HG03135 (cell line): ENCODE results near the gene MDFIC.

Source experiments
- ATAC-seq: cut with Tn5 transposase; IDR thresholded peaks from one replicate; pipeline ENCODE4 v1.9.1; 2021; ENCODE audit warnings: mild to moderate bottlenecking, moderate library complexity; ENCODE audit not compliant: unreplicated experiment

The MDFIC gene

GRCh38 chr7:114924038-114924712, 2.3 kb downstream of the MDFIC start:
- no peak for ATAC-seq

GRCh38 chr7:114925434-114925833, 3.5 kb downstream of the MDFIC start:
- ATAC-seq: no peak

GRCh38 chr7:114928060-114928459, 6.2 kb downstream of the MDFIC start:
- no peak for ATAC-seq

DNA sequence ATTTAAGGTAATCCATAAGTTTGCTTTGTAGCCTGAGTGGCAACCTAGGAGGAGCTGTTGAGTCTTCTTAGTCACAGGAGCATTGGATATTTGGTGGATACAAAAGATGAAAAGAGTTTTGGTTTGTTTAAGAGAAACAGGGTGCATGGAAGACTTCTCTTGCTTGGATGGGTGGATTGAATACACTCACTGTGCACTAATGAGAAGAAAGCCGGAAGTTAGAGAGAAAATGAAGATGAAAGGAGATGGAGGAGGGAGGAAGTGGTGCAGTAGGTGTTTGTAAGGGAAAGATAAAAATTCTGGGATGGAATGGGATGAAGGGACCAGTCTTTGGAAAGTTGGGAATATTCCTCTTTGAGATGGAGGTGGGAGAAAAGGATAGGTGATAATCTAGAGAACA, 7.7 kb downstream of the MDFIC start:
- no peak for ATAC-seq

DNA sequence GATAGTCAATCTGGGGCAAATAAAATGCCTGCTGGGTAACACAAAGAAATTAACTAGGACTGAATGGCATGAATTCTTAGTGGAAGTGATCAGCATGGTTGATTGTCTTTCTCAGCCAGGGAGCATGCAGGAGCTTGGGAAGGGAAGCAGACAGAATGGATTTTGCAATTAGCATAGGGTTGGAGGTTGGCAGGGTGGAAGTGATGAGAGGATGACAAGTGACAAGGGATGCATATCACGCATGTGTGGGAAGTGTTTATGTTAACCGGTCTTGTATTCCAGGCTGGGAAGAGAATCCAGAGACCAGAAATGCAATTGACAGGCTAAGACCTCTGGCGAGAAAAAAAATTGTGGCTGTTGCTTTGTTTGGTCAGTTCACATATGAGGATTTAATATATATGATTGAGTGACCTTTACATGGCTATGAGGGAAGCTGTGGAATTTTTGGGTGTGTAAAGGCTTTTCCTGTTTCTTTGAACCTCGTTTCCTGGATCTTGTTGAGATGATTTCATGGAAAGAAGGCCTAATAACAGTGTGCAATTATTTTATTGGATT, 8.3 kb downstream of the MDFIC start:
- no peak for ATAC-seq

DNA sequence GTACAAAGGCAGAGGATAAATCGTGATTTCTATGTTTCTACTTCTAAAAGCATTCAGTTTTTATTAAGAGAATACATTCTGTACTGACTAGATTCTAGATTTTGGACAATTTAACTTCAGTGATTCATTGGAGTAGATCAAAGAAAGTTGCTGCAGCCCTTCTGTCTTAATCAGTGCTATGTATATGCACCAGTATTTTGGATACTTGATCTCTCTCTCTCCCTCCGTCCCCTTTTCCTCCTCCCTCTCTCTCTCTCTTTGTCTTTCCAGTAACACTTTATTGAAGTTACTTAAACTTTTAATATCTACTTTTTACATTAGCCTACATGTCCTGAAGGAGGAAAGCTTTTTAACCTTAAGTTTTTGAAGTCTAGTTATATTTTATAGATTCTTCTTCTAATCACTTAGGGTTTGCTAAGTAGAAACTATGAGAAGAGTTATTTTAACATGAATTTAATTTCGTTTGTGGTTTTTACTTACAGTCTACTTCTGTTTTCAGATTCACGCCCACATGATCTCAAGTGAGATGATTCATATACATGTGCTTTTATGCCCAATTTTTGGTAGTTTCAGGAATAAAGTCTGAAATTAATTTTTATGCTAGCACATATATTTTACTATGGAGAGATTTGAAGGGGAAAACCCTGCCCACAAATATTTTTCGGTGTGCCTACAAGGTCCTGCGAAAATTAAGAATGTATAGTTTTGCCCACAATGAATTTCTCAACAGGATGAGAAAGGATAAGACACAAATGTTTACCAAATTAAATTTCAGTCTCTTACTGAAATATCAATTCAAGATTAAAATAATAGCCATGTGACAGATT, 9.1 kb downstream of the MDFIC start:
- ATAC-seq: peak; percentile 44

GRCh38 chr7:114931656-114932011, 9.7 kb downstream of the MDFIC start:
- ATAC-seq: peak; percentile 70

GRCh38 chr7:114932991-114933390, 11.1 kb downstream of the MDFIC start:
- ATAC-seq: no peak

DNA sequence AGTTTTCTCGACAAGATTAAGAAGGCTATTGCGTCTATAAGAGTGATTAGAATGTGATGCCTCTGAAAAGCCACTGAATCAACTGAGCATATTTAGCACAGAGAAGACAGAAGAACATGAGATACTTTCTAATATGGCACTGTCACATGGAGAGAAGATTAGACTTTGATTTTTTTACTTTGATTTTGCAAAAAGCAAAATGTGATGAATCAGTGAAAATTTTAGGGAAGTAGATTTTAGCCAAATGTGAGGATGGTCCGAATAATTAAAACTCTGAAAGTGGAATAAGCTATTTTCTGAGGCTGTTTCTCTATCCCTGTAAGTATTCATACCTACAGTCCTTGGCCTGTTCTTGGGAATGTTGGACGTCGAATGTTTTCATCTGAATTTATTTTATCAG, 11.8 kb downstream of the MDFIC start:
- no peak for ATAC-seq

DNA sequence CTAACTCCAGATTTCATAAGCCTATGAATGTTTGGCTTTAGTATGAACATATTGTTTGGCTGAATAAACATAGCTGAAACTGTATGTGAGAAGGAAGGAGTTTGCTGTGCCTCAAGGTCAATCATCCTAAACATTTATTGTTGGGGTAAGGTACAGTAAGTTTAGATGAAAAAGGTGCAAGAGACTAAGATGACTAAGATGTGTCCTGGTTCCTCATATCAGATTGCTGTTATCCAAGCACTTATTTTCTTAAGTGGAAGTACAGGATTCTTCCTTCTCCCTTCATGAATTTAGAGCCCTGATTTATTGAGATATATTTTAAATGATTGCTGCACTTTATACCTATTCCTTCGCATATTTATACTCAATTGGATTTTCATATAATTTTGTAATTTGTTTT, 12.2 kb downstream of the MDFIC start:
- no peak for ATAC-seq

DNA sequence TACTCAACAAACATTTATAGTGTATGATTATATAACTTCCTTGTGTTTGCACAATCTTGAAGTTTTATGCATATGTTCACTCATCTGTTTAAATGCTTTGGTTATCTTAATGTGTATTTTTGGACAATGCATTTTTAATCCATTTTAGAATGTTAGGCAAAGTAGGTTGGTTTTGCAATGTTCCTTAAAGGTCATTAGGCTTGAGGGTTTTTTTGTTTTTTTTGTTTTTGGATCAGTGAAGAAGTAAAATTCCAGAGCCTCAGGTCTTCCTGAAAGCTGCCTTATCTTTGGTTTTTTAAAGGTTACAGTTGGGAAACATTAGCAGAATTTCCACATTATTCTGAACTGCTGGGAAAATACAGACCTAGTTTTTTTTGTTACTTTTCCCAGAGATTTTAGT, 12.8 kb downstream of the MDFIC start:
- ATAC-seq: no peak

DNA sequence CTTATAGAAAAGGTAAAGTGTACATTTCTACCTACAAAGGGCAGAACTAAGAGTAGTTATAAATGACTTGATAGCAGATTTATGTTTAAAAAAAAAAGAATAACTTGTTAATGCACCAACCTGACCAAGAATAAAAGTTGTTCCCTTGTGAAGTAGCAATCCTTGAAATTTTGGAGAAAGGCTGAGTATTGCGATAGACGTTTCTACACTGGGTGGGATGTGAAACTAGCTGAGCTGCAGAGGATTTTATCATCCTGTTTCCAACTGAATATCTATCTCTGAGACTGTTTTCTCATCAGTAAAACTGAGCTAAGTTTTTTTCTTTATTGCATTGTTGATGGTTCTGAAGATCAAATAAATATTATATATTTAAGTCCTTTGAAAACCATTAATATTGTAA, 14.6 kb downstream of the MDFIC start:
- no peak for ATAC-seq

- no peak for ATAC-seq
Measured at GRCh38 chr7:114937446-114937845, 15.6 kb downstream of the MDFIC start.

GRCh38 chr7:114938785-114939184, 16.9 kb downstream of the MDFIC start:
- ATAC-seq: no peak

DNA sequence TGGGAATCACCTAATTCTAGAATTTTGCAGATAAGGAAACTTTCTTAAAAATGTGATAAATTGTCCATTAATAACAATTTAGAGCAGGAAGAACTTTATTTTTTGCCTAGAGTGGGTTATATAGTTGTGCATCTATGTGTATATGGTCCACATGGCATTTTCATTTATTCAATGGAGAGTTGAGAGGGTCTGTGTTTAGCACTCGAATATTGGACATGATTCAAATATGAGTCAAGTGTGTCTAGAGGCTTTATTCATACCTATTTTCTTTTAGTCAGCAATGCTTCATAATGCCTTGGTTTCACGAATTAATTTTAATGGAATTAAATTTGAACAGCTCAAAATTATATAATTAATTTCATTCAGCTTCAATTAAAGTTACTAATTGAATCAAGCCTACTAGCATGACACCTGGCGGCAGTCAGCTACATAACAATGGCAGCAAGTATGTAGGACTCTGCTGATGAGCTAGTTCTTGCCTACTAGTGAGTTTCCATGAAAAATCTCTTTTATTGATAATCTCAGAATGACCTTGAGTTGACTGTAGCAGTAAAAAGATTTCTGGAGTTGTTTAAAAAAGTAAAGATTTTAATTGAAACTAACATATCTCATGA, 17.7 kb downstream of the MDFIC start:
- no peak for ATAC-seq

- no peak for ATAC-seq
Measured at GRCh38 chr7:114940220-114940619, 18.3 kb downstream of the MDFIC start.

- no peak for ATAC-seq
Measured at GRCh38 chr7:114941692-114942091, 19.8 kb downstream of the MDFIC start.

- peak; percentile 55 for ATAC-seq
Measured at GRCh38 chr7:114942446-114943175, 20.7 kb downstream of the MDFIC start.

DNA sequence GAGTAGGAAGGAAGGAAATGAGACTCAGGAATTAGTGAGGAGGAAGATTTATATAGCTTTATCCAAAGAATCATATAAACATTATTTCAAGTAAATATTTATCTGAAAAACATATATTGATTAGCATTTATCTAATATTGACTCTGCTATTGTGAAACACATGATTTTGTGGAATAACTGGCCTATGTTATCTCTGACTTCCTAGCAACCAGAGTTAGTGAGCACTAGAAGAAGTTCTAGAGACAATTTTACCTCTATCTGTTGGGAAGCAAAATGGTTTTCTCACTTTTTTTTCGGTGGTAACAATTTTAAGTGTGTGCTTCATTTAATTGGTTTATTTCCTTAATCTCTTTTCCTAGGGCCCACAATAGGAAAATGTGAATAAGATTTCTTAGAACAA, 21.6 kb downstream of the MDFIC start:
- ATAC-seq: no peak

DNA sequence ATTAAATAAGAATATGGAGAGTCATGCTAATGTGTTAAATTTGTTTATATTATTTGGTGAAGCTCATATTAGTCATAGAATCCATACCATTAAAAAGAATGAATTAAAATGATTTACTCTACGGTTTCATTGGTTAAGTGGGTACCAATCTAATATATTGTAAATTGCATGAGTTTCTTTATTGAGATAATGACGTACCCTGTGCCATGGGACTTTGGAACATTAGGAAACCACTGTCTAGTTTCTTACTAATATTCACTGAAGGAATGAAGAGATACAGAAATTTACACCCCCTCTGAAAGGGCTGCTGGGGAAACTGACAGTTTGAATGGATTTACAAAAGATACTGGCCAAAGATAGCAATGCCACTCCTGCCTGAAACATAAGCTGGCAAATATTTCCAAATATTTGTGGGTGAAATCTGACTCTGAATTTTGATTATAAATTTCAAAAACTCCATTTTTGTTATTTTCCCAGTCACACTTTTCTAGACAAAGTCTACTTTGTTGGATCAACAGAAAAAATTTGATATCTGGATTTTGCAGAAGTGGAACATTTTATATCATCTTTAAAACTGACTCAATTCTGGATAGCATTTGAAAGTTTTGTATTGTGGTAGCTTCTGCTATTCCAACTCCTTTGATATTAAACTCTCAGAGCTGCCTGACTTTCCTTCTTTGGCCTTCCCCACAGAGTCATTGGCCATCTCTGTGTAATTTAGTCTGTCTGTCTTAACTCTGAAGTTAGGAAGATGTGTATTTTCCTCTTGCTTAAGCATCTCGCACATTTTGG, 22.3 kb downstream of the MDFIC start:
- ATAC-seq: no peak
